ENCODE measurements around the gene USP4. TPM values are rescaled to one million over a fixed set of nuclear protein-coding genes. Genes with fewer than 3 reads are reported as not detected.
"Not testable (repeated sequence)": the region's sequence is repeated elsewhere in the genome, so short reads cannot be mapped to it uniquely, and the experiment has no call there.

The USP4 gene
- total RNA-seq, 1 donor: 28.9 TPM

DNA sequence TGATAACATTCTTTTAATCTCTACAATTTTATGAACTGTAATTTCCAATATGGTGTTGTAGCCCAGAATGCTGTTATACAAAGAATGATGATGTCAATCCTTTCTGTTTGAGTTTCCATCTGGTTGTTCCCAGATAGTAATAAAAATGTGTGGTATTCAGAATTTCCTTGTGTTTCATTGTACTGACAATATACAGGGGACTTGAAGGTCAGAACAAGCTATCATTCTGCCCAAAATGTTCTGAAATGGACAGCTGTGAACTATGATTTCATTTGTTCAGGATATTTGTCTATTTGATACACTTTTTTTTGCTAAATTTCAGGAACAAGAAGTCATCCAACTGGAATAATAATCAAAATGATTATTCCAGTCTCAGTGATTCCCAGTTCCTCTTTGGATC, 103.6 kb downstream of the USP4 start:
- DNase-seq (ENCODE audit: low read depth): no peak
- TF ChIP-seq, protein P1, sequence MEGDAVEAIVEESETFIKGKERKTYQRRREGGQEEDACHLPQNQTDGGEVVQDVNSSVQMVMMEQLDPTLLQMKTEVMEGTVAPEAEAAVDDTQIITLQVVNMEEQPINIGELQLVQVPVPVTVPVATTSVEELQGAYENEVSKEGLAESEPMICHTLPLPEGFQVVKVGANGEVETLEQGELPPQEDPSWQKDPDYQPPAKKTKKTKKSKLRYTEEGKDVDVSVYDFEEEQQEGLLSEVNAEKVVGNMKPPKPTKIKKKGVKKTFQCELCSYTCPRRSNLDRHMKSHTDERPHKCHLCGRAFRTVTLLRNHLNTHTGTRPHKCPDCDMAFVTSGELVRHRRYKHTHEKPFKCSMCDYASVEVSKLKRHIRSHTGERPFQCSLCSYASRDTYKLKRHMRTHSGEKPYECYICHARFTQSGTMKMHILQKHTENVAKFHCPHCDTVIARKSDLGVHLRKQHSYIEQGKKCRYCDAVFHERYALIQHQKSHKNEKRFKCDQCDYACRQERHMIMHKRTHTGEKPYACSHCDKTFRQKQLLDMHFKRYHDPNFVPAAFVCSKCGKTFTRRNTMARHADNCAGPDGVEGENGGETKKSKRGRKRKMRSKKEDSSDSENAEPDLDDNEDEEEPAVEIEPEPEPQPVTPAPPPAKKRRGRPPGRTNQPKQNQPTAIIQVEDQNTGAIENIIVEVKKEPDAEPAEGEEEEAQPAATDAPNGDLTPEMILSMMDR (IDR thresholded peaks at IDR 0.05; ENCODE audit: insufficient read depth, low read length): no peak
- H3K4me3 ChIP-seq (ENCODE audit: low read depth, low read length): no peak overlapping the region

DNA sequence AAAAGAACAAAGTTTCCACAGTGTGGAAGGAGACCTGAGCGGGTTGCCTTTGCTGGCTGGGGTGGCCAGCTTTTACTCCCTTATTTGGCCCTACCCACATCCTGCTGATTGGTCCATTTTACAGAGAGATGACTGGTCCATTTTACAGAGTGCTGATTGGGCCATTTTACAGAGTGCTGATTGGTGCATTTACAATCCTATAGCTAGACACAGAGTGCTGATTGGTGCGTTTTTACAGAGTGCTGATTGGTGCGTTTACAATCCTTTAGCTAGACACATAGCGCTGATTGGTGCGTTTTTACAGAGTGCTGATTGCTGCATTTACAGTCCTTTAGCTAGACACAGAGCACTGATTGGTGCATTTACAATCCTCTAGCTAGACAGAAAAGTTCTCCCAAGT, 111.0 kb downstream of the USP4 start:
- not testable (repeated sequence) for DNase-seq (ENCODE audit: low read depth); H3K4me3 ChIP-seq (ENCODE audit: low read depth, low read length)

Small RNA genes lying within 50 kb of the gene (small RNA-seq; reads per million reads assigned to genes)
- gene AC121247.2 (not detected), gene MIR4271 (not detected), gene RF00019 (not detected)

Other genes starting within 250 kb of the USP4 start
- gene QRICH1, start 246.0 kb downstream of the USP4 start, total RNA-seq (ENCODE audit: low replicate concordance): 33.8 and 75.3 TPM in 2 replicates
- gene QARS1, start 235.3 kb downstream of the USP4 start, total RNA-seq (ENCODE audit: low replicate concordance): 306 and 348 TPM in 2 replicates
- 23.7 and 36.0 TPM in 2 replicates for gene USP19, start 219.2 kb downstream of the USP4 start, total RNA-seq (ENCODE audit: low replicate concordance)
- 202 and 937 TPM in 2 replicates for gene LAMB2, start 207.0 kb downstream of the USP4 start, total RNA-seq (ENCODE audit: low replicate concordance)
- 14.8 and 22.7 TPM in 2 replicates for gene CCDC71, start 173.7 kb downstream of the USP4 start, total RNA-seq (ENCODE audit: low replicate concordance)
- gene KLHDC8B, start 168.5 kb downstream of the USP4 start, total RNA-seq (ENCODE audit: low replicate concordance): 23.8 and 91.7 TPM in 2 replicates
- 1.3 and 2.9 TPM in 2 replicates for gene C3orf62, start 62.8 kb downstream of the USP4 start, total RNA-seq (ENCODE audit: low replicate concordance)
- gene GPX1, start 18.3 kb upstream of the USP4 start, total RNA-seq (ENCODE audit: low replicate concordance): 167 and 295 TPM in 2 replicates
- gene RHOA, start 71.9 kb upstream of the USP4 start, total RNA-seq (ENCODE audit: low replicate concordance): 643 and 840 TPM in 2 replicates
- 22.7 and 27.8 TPM in 2 replicates for gene TCTA, start 72.4 kb upstream of the USP4 start, total RNA-seq (ENCODE audit: low replicate concordance)
- 0.63 and 3.3 TPM in 2 replicates for gene AMT, start 82.4 kb upstream of the USP4 start, total RNA-seq (ENCODE audit: low replicate concordance)
- 2.8 and 6.0 TPM in 2 replicates for gene NICN1, start 89.3 kb upstream of the USP4 start, total RNA-seq (ENCODE audit: low replicate concordance)
- gene DAG1, start 130.2 kb upstream of the USP4 start, total RNA-seq (ENCODE audit: low replicate concordance): 34.1 and 63.4 TPM in 2 replicates
- gene BSN, start 214.4 kb upstream of the USP4 start, total RNA-seq (ENCODE audit: low replicate concordance): 0.08 and 0.27 TPM in 2 replicates

Data from fibroblast of the aortic adventitia (primary cell).